Measurements from ENCODE around the gene SLC25A13. TPM values are rescaled to one million over a fixed set of nuclear protein-coding genes. Genes with fewer than 3 reads are reported as not detected.

The SLC25A13 gene
- total and polyA plus RNA-seq, 2 of the 13 experiments (the other 11 are each of a cell fraction or from before 2014, with no cell fraction given): 36.2 to 84.9 TPM

DNA sequence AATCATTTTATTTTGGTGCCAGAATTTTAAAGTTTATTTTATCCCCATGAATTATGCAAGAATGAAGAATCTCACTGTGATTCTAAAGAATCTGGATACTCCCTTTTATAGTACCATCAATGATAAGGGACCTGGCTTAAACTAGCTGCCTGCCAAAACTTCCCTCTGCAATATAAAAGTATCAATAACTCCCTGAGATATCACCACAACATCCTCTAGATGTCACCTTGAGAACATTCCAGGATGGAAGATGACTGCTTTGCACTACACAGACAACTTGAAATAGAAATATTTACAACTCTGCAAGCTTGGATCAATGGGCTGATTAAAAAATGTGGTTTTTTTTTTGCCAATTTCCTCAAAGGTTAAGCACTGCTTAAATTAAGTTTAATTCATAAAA is 142.1 kb downstream of the SLC25A13 start:
- ChIA-PET POLR2A (no interaction called here), CTCF (ENCODE audit: low intra/inter-chr PET ratio, low total read pairs) (no interaction called here)
- no peaks in the 10 kb centered on the region for H3K79me2 ChIP-seq (ENCODE audit: insufficient read depth, low read length)
- H2AFZ ChIP-seq (ENCODE audit: low read length): no peak overlapping the region
- H3K4me2 ChIP-seq (ENCODE audit: low read depth, low read length): no peak overlapping the region
- H3K27ac ChIP-seq (ENCODE audit: extremely low read length, insufficient read depth, low read length): no peak overlapping the region
- no peak overlapping the region for H3K4me3 ChIP-seq (replicated peaks in 1 of 3; ENCODE audit: insufficient read depth in 1 of 3, low read depth in 2 of 3, low read length in 3 of 3)
- DNase-seq (ENCODE audit: low spot score): no peak
- no peaks in the 10 kb centered on the region for H3K27me3 ChIP-seq (ENCODE audit: control insufficient read depth in 1 of 2, insufficient read depth in 2 of 2, low read length in 2 of 2)
- BruUV-seq (replicated peaks): no TSS peak
- TF ChIP-seq, protein P1, sequence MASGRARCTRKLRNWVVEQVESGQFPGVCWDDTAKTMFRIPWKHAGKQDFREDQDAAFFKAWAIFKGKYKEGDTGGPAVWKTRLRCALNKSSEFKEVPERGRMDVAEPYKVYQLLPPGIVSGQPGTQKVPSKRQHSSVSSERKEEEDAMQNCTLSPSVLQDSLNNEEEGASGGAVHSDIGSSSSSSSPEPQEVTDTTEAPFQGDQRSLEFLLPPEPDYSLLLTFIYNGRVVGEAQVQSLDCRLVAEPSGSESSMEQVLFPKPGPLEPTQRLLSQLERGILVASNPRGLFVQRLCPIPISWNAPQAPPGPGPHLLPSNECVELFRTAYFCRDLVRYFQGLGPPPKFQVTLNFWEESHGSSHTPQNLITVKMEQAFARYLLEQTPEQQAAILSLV (CRISPR knock-in tag; IDR thresholded peaks at IDR 0.05; ENCODE audit: borderline replicate concordance): no peak
- TF ChIP-seq ZNF282 (IDR thresholded peaks at IDR 0.05; ENCODE audit: partially characterized antibody): no peak
- peak; percentile 23; the same call in 1 of the 2 replicates for TF ChIP-seq STAG1 (CRISPR knock-in tag; IDR thresholded peaks at IDR 0.05)
- FAIRE-seq: no peak
- H3K9me3 ChIP-seq (ENCODE audit: low read length): no peaks in the 10 kb centered on the region
- peaks cover 22% of the 10 kb centered on the region for H3K4me1 ChIP-seq (ENCODE audit: insufficient read depth, low read length)
- in situ Hi-C loops (cut with HindIII; ENCODE audit: extremely low pct_ligation_motif_present, low pct_unique_long_range_greater_than_20kb) (no loop called here), intact Hi-C loops (cut with micrococcal nuclease; ENCODE audit: unreplicated experiment) (no loop called here)
- H3K36me3 ChIP-seq (replicated peaks in 1 of 2; ENCODE audit: control insufficient read depth in 1 of 2, insufficient read depth in 2 of 2, low read length in 2 of 2): peaks cover 10 to 44% of the 10 kb centered on the region in 2 experiments
- no peak overlapping the region for H3K9ac ChIP-seq (ENCODE audit: insufficient read depth, low read depth, low read length)
- no peak for ATAC-seq
- H4K20me1 ChIP-seq (ENCODE audit: insufficient read depth, low read length): no peaks in the 10 kb centered on the region

DNA sequence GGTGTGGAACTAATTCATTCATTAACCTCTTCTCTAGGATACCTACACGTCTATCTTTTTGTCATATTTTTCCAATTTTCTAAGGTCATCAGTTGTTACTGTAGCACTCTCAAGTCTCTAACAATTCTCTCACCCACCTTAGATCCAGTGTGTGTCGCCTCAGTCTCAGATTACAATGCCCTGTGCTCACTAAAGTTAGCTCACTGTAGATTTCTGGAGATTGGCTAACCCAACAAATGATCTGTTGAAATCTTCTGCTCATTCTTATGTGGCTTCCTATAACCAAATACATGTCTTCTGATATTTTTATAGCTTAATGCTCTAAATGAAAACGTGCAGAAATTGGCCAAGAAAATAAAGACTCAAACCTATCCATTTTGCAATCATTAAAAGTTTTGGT is 142.6 kb downstream of the SLC25A13 start:
- Histone ChIP-seq H3K27ac (ENCODE audit: extremely low read length, insufficient read depth, low read length) (no peak overlapping the region), H3K27me3 (ENCODE audit: control insufficient read depth in 1 of 2, insufficient read depth in 2 of 2, low read length in 2 of 2) (no peaks in the 10 kb centered on the region), H3K4me1 (ENCODE audit: insufficient read depth, low read length) (peaks cover 27% of the 10 kb centered on the region), H2AFZ (ENCODE audit: low read length) (no peak overlapping the region), H4K20me1 (ENCODE audit: insufficient read depth, low read length) (no peaks in the 10 kb centered on the region), H3K4me2 (ENCODE audit: low read depth, low read length) (no peak overlapping the region), H3K9me3 (ENCODE audit: low read length) (no peaks in the 10 kb centered on the region), H3K4me3 (replicated peaks in 1 of 3; ENCODE audit: insufficient read depth in 1 of 3, low read depth in 2 of 3, low read length in 3 of 3) (no peak overlapping the region), H3K9ac (ENCODE audit: insufficient read depth, low read depth, low read length) (no peak overlapping the region), H3K36me3 (replicated peaks in 1 of 2; ENCODE audit: control insufficient read depth in 1 of 2, insufficient read depth in 2 of 2, low read length in 2 of 2) (peaks cover 10 to 39% of the 10 kb centered on the region in 2 experiments), H3K79me2 (ENCODE audit: insufficient read depth, low read length) (no peaks in the 10 kb centered on the region)
- ATAC-seq: no peak
- ChIA-PET POLR2A (no interaction called here), CTCF (ENCODE audit: low intra/inter-chr PET ratio, low total read pairs) (no interaction called here)
- in situ Hi-C loops (cut with HindIII; ENCODE audit: extremely low pct_ligation_motif_present, low pct_unique_long_range_greater_than_20kb) (no loop called here), intact Hi-C loops (cut with micrococcal nuclease; ENCODE audit: unreplicated experiment) (no loop called here)
- 93% methylated on average over 3 of the region's 3 CpGs for WGBS (ENCODE audit: low lambda C conversion rate)
- BruUV-seq (replicated peaks): no TSS peak
- DNase-seq (ENCODE audit: low spot score): no peak
- no peak for FAIRE-seq
- TF ChIP-seq DNMT3B (CRISPR knock-in tag; conservative IDR thresholded peaks at IDR 0.05) (no peak), ZNF354B (CRISPR knock-in tag; IDR thresholded peaks at IDR 0.05) (no peak), PITX1 (CRISPR knock-in tag; IDR thresholded peaks at IDR 0.05) (no peak), ZNF605 (CRISPR knock-in tag; IDR thresholded peaks at IDR 0.05) (no peak), CBFB (CRISPR knock-in tag; IDR thresholded peaks at IDR 0.05) (no peak), ZNF577 (CRISPR knock-in tag; IDR thresholded peaks at IDR 0.05; ENCODE audit: borderline replicate concordance, low read depth) (no peak), ZNF292 (CRISPR knock-in tag; IDR thresholded peaks at IDR 0.05; ENCODE audit: borderline replicate concordance, low read depth) (no peak), STAT5B (CRISPR knock-in tag; IDR thresholded peaks at IDR 0.05) (no peak), EED (CRISPR knock-in tag; IDR thresholded peaks at IDR 0.05) (no peak), ZNF644 (CRISPR knock-in tag; IDR thresholded peaks at IDR 0.05; ENCODE audit: low read depth) (no peak), CHCHD3 (CRISPR knock-in tag; IDR thresholded peaks at IDR 0.05) (no peak), ZNF746 (CRISPR knock-in tag; IDR thresholded peaks at IDR 0.05) (no peak), ZNF569 (CRISPR knock-in tag; IDR thresholded peaks at IDR 0.05; ENCODE audit: borderline replicate concordance) (no peak)
- TF ChIP-seq, protein P2, sequence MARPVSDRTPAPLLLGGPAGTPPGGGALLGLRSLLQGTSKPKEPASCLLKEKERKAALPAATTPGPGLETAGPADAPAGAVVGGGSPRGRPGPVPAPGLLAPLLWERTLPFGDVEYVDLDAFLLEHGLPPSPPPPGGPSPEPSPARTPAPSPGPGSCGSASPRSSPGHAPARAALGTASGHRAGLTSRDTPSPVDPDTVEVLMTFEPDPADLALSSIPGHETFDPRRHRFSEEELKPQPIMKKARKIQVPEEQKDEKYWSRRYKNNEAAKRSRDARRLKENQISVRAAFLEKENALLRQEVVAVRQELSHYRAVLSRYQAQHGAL (CRISPR knock-in tag; IDR thresholded peaks at IDR 0.05; ENCODE audit: not compliant biosample characterization): no peak
- TF ChIP-seq, protein P3, sequence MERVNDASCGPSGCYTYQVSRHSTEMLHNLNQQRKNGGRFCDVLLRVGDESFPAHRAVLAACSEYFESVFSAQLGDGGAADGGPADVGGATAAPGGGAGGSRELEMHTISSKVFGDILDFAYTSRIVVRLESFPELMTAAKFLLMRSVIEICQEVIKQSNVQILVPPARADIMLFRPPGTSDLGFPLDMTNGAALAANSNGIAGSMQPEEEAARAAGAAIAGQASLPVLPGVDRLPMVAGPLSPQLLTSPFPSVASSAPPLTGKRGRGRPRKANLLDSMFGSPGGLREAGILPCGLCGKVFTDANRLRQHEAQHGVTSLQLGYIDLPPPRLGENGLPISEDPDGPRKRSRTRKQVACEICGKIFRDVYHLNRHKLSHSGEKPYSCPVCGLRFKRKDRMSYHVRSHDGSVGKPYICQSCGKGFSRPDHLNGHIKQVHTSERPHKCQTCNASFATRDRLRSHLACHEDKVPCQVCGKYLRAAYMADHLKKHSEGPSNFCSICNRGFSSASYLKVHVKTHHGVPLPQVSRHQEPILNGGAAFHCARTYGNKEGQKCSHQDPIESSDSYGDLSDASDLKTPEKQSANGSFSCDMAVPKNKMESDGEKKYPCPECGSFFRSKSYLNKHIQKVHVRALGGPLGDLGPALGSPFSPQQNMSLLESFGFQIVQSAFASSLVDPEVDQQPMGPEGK (CRISPR knock-in tag; IDR thresholded peaks at IDR 0.05): no peak
